A549 (cell line): Measurements from ENCODE around the gene ANGEL2.

ENCODE experiments used
- CHD2 ChIP-seq: fragments of 150-350 bp; IDR thresholded peaks from 2 replicates; pipeline ENCODE4 v1.6.1; 2014; ENCODE audit warnings: low read length; ENCODE audit not compliant: partially characterized antibody
- CTCF ChIP-seq: fragments of >200 bp; sonication (Bioruptor Twin); formaldehyde crosslinking; IDR thresholded peaks from 3 replicates; pipeline ENCODE4 v1.5.1; 2016
- EP300 ChIP-seq, 2 experiments: fragments of >200 bp; sonication (Bioruptor Twin); formaldehyde crosslinking; IDR thresholded peaks; 2 replicates in 1 of 2; 3 replicates in 1 of 2; pipeline ENCODE4 v1.6.1; 2016 to 2017
- HOXA7 ChIP-seq: fragments of 250-450 bp; sonication (Bioruptor Pico); IDR thresholded peaks from 2 replicates; pipeline ENCODE4 v1.5.0; 2020; ENCODE audit warnings: mild to moderate bottlenecking, moderate library complexity
- KDM5A ChIP-seq: fragments of 200-600 bp; sonication (generic); IDR thresholded peaks from 2 replicates; pipeline ENCODE4 v1.6.1; 2016; ENCODE audit warnings: antibody characterized with exemption, mild to moderate bottlenecking
- POLR2A ChIP-seq: IDR thresholded peaks from 2 replicates; pipeline ENCODE4 v1.6.1; 2012; ENCODE audit warnings: mild to moderate bottlenecking, low read length
- USF2 ChIP-seq: fragments of 450-650 bp; IDR thresholded peaks from 2 replicates; pipeline ENCODE4 v1.6.1; 2014; ENCODE audit warnings: antibody characterized with exemption

GRCh38 chr1:212971312-212971711, 44.4 kb downstream of the ANGEL2 start:
- TF ChIP-seq CTCF = no peak
- no peak for TF ChIP-seq CHD2
- no peak for TF ChIP-seq POLR2A
- TF ChIP-seq USF2 = no peak
- TF ChIP-seq HOXA7 (CRISPR knock-in tag) = no peak
- no peak for TF ChIP-seq EP300 (IDR thresholded peaks at IDR 0.05)
- no peak for TF ChIP-seq KDM5A
